WTC11 (cell line): ENCODE data around the gene PAPLN. TPM values are rescaled to one million over a fixed set of nuclear protein-coding genes. Genes with fewer than 3 reads are reported as not detected.

Experiments
- ATF1 ChIP-seq: sonication (generic); formaldehyde crosslinking; IDR thresholded peaks from 2 replicates; pipeline ENCODE4 v1.8.1; 2023; ENCODE audit warnings: mild to moderate bottlenecking, moderate library complexity, missing genetic modification reagents
- CBFB ChIP-seq: sonication (generic); formaldehyde crosslinking; IDR thresholded peaks from 2 replicates; pipeline ENCODE4 v1.8.1; 2022; ENCODE audit warnings: mild to moderate bottlenecking, low read depth, missing genetic modification reagents
- CTCF ChIP-seq: fragments of 200-600 bp; IDR thresholded peaks from 2 replicates; pipeline ENCODE4 v1.8.0; 2022; ENCODE audit warnings: antibody characterized with exemption
- E2F1 ChIP-seq: sonication (generic); formaldehyde crosslinking; IDR thresholded peaks from 2 replicates; pipeline ENCODE4 v1.8.0; 2022; ENCODE audit warnings: mild to moderate bottlenecking, missing genetic modification reagents
- E2F5 ChIP-seq: sonication (generic); formaldehyde crosslinking; IDR thresholded peaks from 2 replicates; pipeline ENCODE4 v1.8.1; 2022; ENCODE audit warnings: mild to moderate bottlenecking, moderate library complexity, missing genetic modification reagents
- ELF4 ChIP-seq: sonication (generic); formaldehyde crosslinking; IDR thresholded peaks from 2 replicates; pipeline ENCODE4 v1.8.1; 2022; ENCODE audit warnings: low read depth, mild to moderate bottlenecking, moderate library complexity, missing genetic modification reagents
- EMX1 ChIP-seq: fragments of 250-450 bp; sonication (Bioruptor Pico); IDR thresholded peaks from 2 replicates; pipeline ENCODE4 v1.8.0; 2021; ENCODE audit warnings: mild to moderate bottlenecking
- ESRRA ChIP-seq: sonication (generic); formaldehyde crosslinking; IDR thresholded peaks from 2 replicates; pipeline ENCODE4 v1.8.1; 2022; ENCODE audit warnings: mild to moderate bottlenecking, missing genetic modification reagents, borderline replicate concordance
- ETV6 ChIP-seq: sonication (generic); formaldehyde crosslinking; IDR thresholded peaks from 2 replicates; pipeline ENCODE4 v1.8.1; 2022; ENCODE audit warnings: mild to moderate bottlenecking, missing genetic modification reagents
- FOXP1 ChIP-seq: sonication (generic); formaldehyde crosslinking; IDR thresholded peaks from 2 replicates; pipeline ENCODE4 v1.8.0; 2022; ENCODE audit warnings: missing genetic modification reagents, mild to moderate bottlenecking, moderate library complexity, borderline replicate concordance
- GABPB1 ChIP-seq: sonication (generic); formaldehyde crosslinking; IDR thresholded peaks from 2 replicates; pipeline ENCODE4 v1.8.1; 2023; ENCODE audit warnings: mild to moderate bottlenecking, missing genetic modification reagents
- HMGA2 ChIP-seq: fragments of 250-450 bp; sonication (Bioruptor Pico); IDR thresholded peaks from 2 replicates; pipeline ENCODE4 v1.4.0; 2021; ENCODE audit warnings: mild to moderate bottlenecking, moderate library complexity
- HMGXB4 ChIP-seq: sonication (generic); formaldehyde crosslinking; IDR thresholded peaks from 2 replicates; pipeline ENCODE4 v1.8.1; 2023; ENCODE audit warnings: mild to moderate bottlenecking, moderate library complexity, missing genetic modification reagents
- JUN ChIP-seq: sonication (generic); formaldehyde crosslinking; IDR thresholded peaks from 2 replicates; pipeline ENCODE4 v1.8.0; 2023; ENCODE audit warnings: mild to moderate bottlenecking, missing genetic modification reagents
- MYBL2 ChIP-seq: sonication (generic); formaldehyde crosslinking; IDR thresholded peaks from 2 replicates; pipeline ENCODE4 v1.8.1; 2023; ENCODE audit warnings: mild to moderate bottlenecking, moderate library complexity, missing genetic modification reagents
- SMAD3 ChIP-seq: sonication (generic); formaldehyde crosslinking; IDR thresholded peaks from 2 replicates; pipeline ENCODE4 v1.8.0; 2022; ENCODE audit warnings: missing genetic modification reagents, mild to moderate bottlenecking, borderline replicate concordance
- SOX15 ChIP-seq: fragments of 250-450 bp; sonication (Bioruptor Pico); IDR thresholded peaks from 2 replicates; pipeline ENCODE4 v1.9.0; 2021; ENCODE audit warnings: mild to moderate bottlenecking
- TEAD4 ChIP-seq: sonication (generic); formaldehyde crosslinking; IDR thresholded peaks from 2 replicates; pipeline ENCODE4 v1.8.0; 2022; ENCODE audit warnings: mild to moderate bottlenecking, missing genetic modification reagents
- USF2 ChIP-seq: sonication (generic); formaldehyde crosslinking; IDR thresholded peaks from 2 replicates; pipeline ENCODE4 v1.8.1; 2023; ENCODE audit warnings: mild to moderate bottlenecking, missing genetic modification reagents, moderate library complexity
- ZNF219 ChIP-seq: sonication (generic); formaldehyde crosslinking; IDR thresholded peaks from 2 replicates; pipeline ENCODE4 v1.8.0; 2023; ENCODE audit warnings: missing genetic modification reagents, mild to moderate bottlenecking, borderline replicate concordance
- ZNF263 ChIP-seq: sonication (generic); formaldehyde crosslinking; IDR thresholded peaks from 2 replicates; pipeline ENCODE4 v1.8.1; 2022; ENCODE audit warnings: low read depth, mild to moderate bottlenecking, moderate library complexity, missing genetic modification reagents
- ZNF317 ChIP-seq: sonication (generic); formaldehyde crosslinking; IDR thresholded peaks from 2 replicates; pipeline ENCODE4 v1.8.1; 2023; ENCODE audit warnings: low read depth, mild to moderate bottlenecking, moderate library complexity, missing genetic modification reagents, borderline replicate concordance
- total RNA-seq: library from RNA; stranded (reverse); gene quantifications from 3 replicates; pipeline ENCODE4 v1.2.3, GENCODE V29; 2021
- TF ChIP-seq, protein P1 (sequence below): sonication (generic); formaldehyde crosslinking; IDR thresholded peaks from 2 replicates; pipeline ENCODE4 v1.8.0; 2023; ENCODE audit warnings: missing genetic modification reagents, mild to moderate bottlenecking, borderline replicate concordance
- TF ChIP-seq, protein P2 (sequence below): sonication (generic); formaldehyde crosslinking; IDR thresholded peaks from 2 replicates; pipeline ENCODE4 v1.8.0; 2022; ENCODE audit warnings: mild to moderate bottlenecking, missing genetic modification reagents

The PAPLN gene
- total RNA-seq, 1 experiment from 2014 or later, result 9.3 TPM

DNA sequence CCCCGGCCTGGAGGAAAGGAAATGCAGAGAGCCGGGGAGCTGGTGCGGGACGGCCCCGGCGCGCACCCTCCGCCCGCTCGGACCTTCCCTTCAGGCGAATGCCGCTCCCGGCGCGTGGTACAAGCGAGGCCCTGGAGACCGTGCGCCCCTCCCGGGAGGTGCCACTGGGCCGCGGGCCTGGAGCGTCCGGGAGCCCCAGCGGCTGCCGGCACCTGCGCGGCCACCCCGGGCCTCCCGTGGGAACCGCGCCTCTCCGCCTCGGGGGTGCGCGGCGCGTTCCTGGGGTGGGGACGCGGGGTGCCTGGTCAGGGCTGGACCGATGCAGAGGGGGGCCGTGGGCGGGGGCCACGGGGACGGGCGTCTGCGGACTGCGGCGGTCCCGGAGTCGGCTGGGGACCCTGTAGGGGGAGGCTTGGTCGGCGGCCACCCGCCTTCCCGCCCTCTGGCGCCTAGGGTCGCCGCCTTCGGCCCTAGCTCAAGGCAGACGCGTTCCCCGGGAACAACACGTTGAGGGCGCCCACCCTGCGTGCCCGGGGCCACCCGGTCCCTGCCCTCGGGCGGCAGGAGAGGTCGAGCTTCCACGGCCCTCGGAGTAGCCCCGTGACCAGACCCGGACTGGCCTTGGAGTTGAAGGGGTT lies 599 bp downstream of the PAPLN start (continued):
- TF ChIP-seq CBFB (CRISPR knock-in tag) (0 out of 2 replicates have a peak, but pooled peaks have one; percentile 43), TEAD4 (CRISPR knock-in tag) (no peak), ZNF263 (no peak), ETV6 (CRISPR knock-in tag) (no peak), ZNF219 (CRISPR knock-in tag) (no peak), JUN (CRISPR knock-in tag) (no peak), ESRRA (CRISPR knock-in tag) (0 out of 2 replicates have a peak, but pooled peaks have one; percentile 54), ELF4 (CRISPR knock-in tag) (no peak), GABPB1 (CRISPR knock-in tag) (no peak), ZNF317 (CRISPR knock-in tag) (no peak), HMGA2 (CRISPR knock-in tag) (no peak), SOX15 (no peak), CTCF (no peak), FOXP1 (peak; percentile 56; the same call in 1 of the 2 replicates), SMAD3 (CRISPR knock-in tag) (no peak), USF2 (CRISPR knock-in tag) (no peak), MYBL2 (CRISPR knock-in tag) (no peak), E2F1 (CRISPR knock-in tag) (no peak), EMX1 (CRISPR knock-in tag) (no peak), HMGXB4 (CRISPR knock-in tag) (peak; percentile 36; the same call in 1 of the 2 replicates), ATF1 (CRISPR knock-in tag) (no peak), E2F5 (CRISPR knock-in tag) (0 out of 2 replicates have a peak, but pooled peaks have one; percentile 28)
- TF ChIP-seq, protein P1, sequence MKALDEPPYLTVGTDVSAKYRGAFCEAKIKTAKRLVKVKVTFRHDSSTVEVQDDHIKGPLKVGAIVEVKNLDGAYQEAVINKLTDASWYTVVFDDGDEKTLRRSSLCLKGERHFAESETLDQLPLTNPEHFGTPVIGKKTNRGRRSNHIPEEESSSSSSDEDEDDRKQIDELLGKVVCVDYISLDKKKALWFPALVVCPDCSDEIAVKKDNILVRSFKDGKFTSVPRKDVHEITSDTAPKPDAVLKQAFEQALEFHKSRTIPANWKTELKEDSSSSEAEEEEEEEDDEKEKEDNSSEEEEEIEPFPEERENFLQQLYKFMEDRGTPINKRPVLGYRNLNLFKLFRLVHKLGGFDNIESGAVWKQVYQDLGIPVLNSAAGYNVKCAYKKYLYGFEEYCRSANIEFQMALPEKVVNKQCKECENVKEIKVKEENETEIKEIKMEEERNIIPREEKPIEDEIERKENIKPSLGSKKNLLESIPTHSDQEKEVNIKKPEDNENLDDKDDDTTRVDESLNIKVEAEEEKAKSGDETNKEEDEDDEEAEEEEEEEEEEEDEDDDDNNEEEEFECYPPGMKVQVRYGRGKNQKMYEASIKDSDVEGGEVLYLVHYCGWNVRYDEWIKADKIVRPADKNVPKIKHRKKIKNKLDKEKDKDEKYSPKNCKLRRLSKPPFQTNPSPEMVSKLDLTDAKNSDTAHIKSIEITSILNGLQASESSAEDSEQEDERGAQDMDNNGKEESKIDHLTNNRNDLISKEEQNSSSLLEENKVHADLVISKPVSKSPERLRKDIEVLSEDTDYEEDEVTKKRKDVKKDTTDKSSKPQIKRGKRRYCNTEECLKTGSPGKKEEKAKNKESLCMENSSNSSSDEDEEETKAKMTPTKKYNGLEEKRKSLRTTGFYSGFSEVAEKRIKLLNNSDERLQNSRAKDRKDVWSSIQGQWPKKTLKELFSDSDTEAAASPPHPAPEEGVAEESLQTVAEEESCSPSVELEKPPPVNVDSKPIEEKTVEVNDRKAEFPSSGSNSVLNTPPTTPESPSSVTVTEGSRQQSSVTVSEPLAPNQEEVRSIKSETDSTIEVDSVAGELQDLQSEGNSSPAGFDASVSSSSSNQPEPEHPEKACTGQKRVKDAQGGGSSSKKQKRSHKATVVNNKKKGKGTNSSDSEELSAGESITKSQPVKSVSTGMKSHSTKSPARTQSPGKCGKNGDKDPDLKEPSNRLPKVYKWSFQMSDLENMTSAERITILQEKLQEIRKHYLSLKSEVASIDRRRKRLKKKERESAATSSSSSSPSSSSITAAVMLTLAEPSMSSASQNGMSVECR, result no peak
- TF ChIP-seq, protein P2, sequence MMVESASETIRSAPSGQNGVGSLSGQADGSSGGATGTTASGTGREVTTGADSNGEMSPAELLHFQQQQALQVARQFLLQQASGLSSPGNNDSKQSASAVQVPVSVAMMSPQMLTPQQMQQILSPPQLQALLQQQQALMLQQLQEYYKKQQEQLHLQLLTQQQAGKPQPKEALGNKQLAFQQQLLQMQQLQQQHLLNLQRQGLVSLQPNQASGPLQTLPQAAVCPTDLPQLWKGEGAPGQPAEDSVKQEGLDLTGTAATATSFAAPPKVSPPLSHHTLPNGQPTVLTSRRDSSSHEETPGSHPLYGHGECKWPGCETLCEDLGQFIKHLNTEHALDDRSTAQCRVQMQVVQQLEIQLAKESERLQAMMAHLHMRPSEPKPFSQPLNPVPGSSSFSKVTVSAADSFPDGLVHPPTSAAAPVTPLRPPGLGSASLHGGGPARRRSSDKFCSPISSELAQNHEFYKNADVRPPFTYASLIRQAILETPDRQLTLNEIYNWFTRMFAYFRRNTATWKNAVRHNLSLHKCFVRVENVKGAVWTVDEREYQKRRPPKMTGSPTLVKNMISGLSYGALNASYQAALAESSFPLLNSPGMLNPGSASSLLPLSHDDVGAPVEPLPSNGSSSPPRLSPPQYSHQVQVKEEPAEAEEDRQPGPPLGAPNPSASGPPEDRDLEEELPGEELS, result no peak
